HepG2 (cell line): ENCODE results near the gene HOMEZ. TPM values are rescaled to one million over a fixed set of nuclear protein-coding genes. Genes with fewer than 3 reads are reported as not detected.

Experiments used
- EEA1 ChIP-seq: sonication (generic); formaldehyde crosslinking; IDR thresholded peaks from 2 replicates; pipeline ENCODE4 v1.5.1; 2020; ENCODE audit warnings: mild to moderate bottlenecking, missing genetic modification reagents, borderline replicate concordance
- HNRNPUL1 ChIP-seq: fragments of 200-400 bp; formaldehyde crosslinking; IDR thresholded peaks from 2 replicates; pipeline ENCODE4 v1.6.1; 2017; ENCODE audit warnings: low read depth, mild to moderate bottlenecking, low read length, moderate library complexity
- HOXA5 ChIP-seq: sonication (generic); formaldehyde crosslinking; IDR thresholded peaks from 2 replicates; pipeline ENCODE4 v1.4.0; 2020; ENCODE audit warnings: missing genetic modification reagents
- KLF13 ChIP-seq: sonication (generic); formaldehyde crosslinking; IDR thresholded peaks from 2 replicates; pipeline ENCODE4 v1.4.0; 2020; ENCODE audit warnings: mild to moderate bottlenecking, missing genetic modification reagents
- MTA3 ChIP-seq: sonication (generic); formaldehyde crosslinking; IDR thresholded peaks from 2 replicates; pipeline ENCODE4 v1.4.0; 2020; ENCODE audit warnings: missing genetic modification reagents
- NFKB2 ChIP-seq: sonication (generic); formaldehyde crosslinking; IDR thresholded peaks from 2 replicates; pipeline ENCODE4 v1.4.0; 2020; ENCODE audit warnings: missing genetic modification reagents, borderline replicate concordance
- NFYB ChIP-seq: sonication (generic); formaldehyde crosslinking; IDR thresholded peaks from 2 replicates; pipeline ENCODE4 v1.4.0; 2020; ENCODE audit warnings: missing genetic modification reagents
- RBM39 ChIP-seq: fragments of 200-400 bp; formaldehyde crosslinking; IDR thresholded peaks from one replicate; pipeline ENCODE4 v1.6.1; 2018; ENCODE audit warnings: antibody characterized with exemption, mild to moderate bottlenecking, low read depth, low read length; ENCODE audit not compliant: poor library complexity, severe bottlenecking
- SAP130 ChIP-seq: IDR thresholded peaks from 2 replicates; pipeline ENCODE4 v1.6.1; 2016; ENCODE audit warnings: low read depth
- SKI ChIP-seq: fragments of 450-650 bp; IDR thresholded peaks from one replicate; pipeline ENCODE4 v1.6.1; 2018; ENCODE audit warnings: mild to moderate bottlenecking; ENCODE audit not compliant: partially characterized antibody
- SMAD1 ChIP-seq: sonication (generic); formaldehyde crosslinking; IDR thresholded peaks from 2 replicates; pipeline ENCODE4 v1.4.0; 2020; ENCODE audit warnings: missing genetic modification reagents, low read depth, mild to moderate bottlenecking, borderline replicate concordance
- SMARCE1 ChIP-seq: fragments of 450-650 bp; IDR thresholded peaks from 2 replicates; pipeline ENCODE4 v1.6.1; 2017; ENCODE audit warnings: borderline replicate concordance
- SRY ChIP-seq: sonication (generic); formaldehyde crosslinking; IDR thresholded peaks from 2 replicates; pipeline ENCODE4 v1.8.0; 2022; ENCODE audit warnings: mild to moderate bottlenecking, missing genetic modification reagents
- THAP11 ChIP-seq: IDR thresholded peaks from 2 replicates; pipeline ENCODE4 v1.6.1; 2016; ENCODE audit warnings: missing biosample characterization, missing genetic modification reagents
- ZBTB7A ChIP-seq: sonication (generic); formaldehyde crosslinking; IDR thresholded peaks from 2 replicates; pipeline ENCODE4 v1.8.0; 2022; ENCODE audit warnings: mild to moderate bottlenecking, missing genetic modification reagents
- ZFX ChIP-seq: sonication (generic); formaldehyde crosslinking; IDR thresholded peaks from 2 replicates; pipeline ENCODE4 v1.4.0; 2020; ENCODE audit warnings: mild to moderate bottlenecking, low read depth, missing genetic modification reagents, moderate library complexity
- ZNF17 ChIP-seq: sonication (generic); formaldehyde crosslinking; IDR thresholded peaks from 2 replicates; pipeline ENCODE4 v1.5.0; 2020; ENCODE audit warnings: mild to moderate bottlenecking, missing genetic modification reagents
- ZNF451 ChIP-seq: sonication (generic); formaldehyde crosslinking; IDR thresholded peaks from 2 replicates; pipeline ENCODE4 v1.5.0; 2020; ENCODE audit warnings: mild to moderate bottlenecking, missing genetic modification reagents
- ZNF567 ChIP-seq: sonication (generic); formaldehyde crosslinking; IDR thresholded peaks from 2 replicates; pipeline ENCODE4 v1.8.1; 2023; ENCODE audit warnings: mild to moderate bottlenecking, missing genetic modification reagents, borderline replicate concordance
- ZNF615 ChIP-seq: sonication (generic); formaldehyde crosslinking; IDR thresholded peaks from 2 replicates; pipeline ENCODE4 v1.5.0; 2020; ENCODE audit warnings: mild to moderate bottlenecking, missing genetic modification reagents, borderline replicate concordance
- ZNF691 ChIP-seq: sonication (generic); formaldehyde crosslinking; IDR thresholded peaks from 2 replicates; pipeline ENCODE4 v1.4.0; 2020; ENCODE audit warnings: missing genetic modification reagents, low read depth, mild to moderate bottlenecking, borderline replicate concordance
- ZNF703 ChIP-seq: sonication (generic); formaldehyde crosslinking; IDR thresholded peaks from 2 replicates; pipeline ENCODE4 v1.5.1; 2020; ENCODE audit warnings: missing genetic modification reagents, mild to moderate bottlenecking, moderate library complexity, borderline replicate concordance
- ZSCAN12 ChIP-seq: sonication (generic); formaldehyde crosslinking; IDR thresholded peaks from 2 replicates; pipeline ENCODE4 v1.9.0; 2021; ENCODE audit warnings: mild to moderate bottlenecking, missing genetic modification reagents
- polyA plus RNA-seq, 8 experiments: library from polyadenylated mRNA; depleted of rRNA in 3 of 8; stranded (reverse) in 7 of 8; unstranded in 1 of 8; fragments of >200 nt; fragmentation: Illumina TruSeq in 4 of 8; extraction: Trizol in 4 of 8; gene quantifications; 2 replicates each; pipeline versions ENCODE4 v1.2.1 to v1.2.3, GENCODE V29; 2011 to 2016; ENCODE audit warnings: low read depth in 4 of 8, missing spikeins in 1 of 8, mixed read lengths in 1 of 8; ENCODE audit not compliant: insufficient read depth in 1 of 8
- total RNA-seq, 5 experiments: library from RNA; depleted of rRNA; stranded (reverse); fragments of >200 nt; fragmentation: Illumina TruSeq; extraction: Trizol; gene quantifications; 2 replicates each; pipeline ENCODE4 v1.2.3, GENCODE V29; 2016; ENCODE audit warnings: low read depth in 1 of 5
- TF ChIP-seq, protein P1 (sequence below): IDR thresholded peaks from 2 replicates; pipeline ENCODE4 v1.6.1; 2016; ENCODE audit warnings: control low read depth
- TF ChIP-seq, protein P2 (sequence below): sonication (generic); formaldehyde crosslinking; IDR thresholded peaks from 2 replicates; pipeline ENCODE4 v1.4.0; 2020; ENCODE audit warnings: mild to moderate bottlenecking, missing genetic modification reagents

The HOMEZ gene
- total and polyA plus RNA-seq, 2 of the 13 experiments (the other 11 are each of a cell fraction or from before 2014, with no cell fraction given), result 14.5 to 31.8 TPM

GRCh38 chr14:23286020-23286901 is at the start of gene HOMEZ (continued):
- TF ChIP-seq ZNF703 (peak; percentile 30; the same call in 1 of the 2 replicates), SMARCE1 (no peak), HNRNPUL1 (no peak), HOXA5 (CRISPR knock-in tag) (peak; percentile 88), ZNF567 (CRISPR knock-in tag) (peak; percentile 55; the same call in 1 of the 2 replicates), EEA1 (peak; percentile 82; the same call in 1 of the 2 replicates), ZBTB7A (no peak), KLF13 (CRISPR knock-in tag) (peak; percentile 92), RBM39 (peak; percentile 97), NFKB2 (CRISPR knock-in tag) (peak; percentile 86; the same call in 1 of the 2 replicates), ZNF451 (CRISPR knock-in tag) (peak; percentile 51; the same call in 1 of the 2 replicates), SMAD1 (CRISPR knock-in tag) (peak; percentile 25; the same call in 1 of the 2 replicates), ZNF17 (no peak), MTA3 (CRISPR knock-in tag) (no peak; the same call in none of the 2 replicates), ZSCAN12 (no peak), ZNF691 (CRISPR knock-in tag) (peak; percentile 54; the same call in 1 of the 2 replicates), ZFX (CRISPR knock-in tag) (peak; percentile 79), SKI (peak; percentile 68), NFYB (peak; percentile 100), THAP11 (CRISPR knock-in tag) (peak; percentile 83), SRY (CRISPR knock-in tag) (peak; percentile 91), ZNF615 (no peak), SAP130 (CRISPR knock-in tag) (peak; percentile 85)
- TF ChIP-seq, protein P1, sequence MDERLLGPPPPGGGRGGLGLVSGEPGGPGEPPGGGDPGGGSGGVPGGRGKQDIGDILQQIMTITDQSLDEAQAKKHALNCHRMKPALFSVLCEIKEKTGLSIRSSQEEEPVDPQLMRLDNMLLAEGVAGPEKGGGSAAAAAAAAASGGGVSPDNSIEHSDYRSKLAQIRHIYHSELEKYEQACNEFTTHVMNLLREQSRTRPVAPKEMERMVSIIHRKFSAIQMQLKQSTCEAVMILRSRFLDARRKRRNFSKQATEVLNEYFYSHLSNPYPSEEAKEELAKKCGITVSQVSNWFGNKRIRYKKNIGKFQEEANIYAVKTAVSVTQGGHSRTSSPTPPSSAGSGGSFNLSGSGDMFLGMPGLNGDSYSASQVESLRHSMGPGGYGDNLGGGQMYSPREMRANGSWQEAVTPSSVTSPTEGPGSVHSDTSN (CRISPR knock-in tag), result peak; percentile 40; the same call in 1 of the 2 replicates
- TF ChIP-seq, protein P2, sequence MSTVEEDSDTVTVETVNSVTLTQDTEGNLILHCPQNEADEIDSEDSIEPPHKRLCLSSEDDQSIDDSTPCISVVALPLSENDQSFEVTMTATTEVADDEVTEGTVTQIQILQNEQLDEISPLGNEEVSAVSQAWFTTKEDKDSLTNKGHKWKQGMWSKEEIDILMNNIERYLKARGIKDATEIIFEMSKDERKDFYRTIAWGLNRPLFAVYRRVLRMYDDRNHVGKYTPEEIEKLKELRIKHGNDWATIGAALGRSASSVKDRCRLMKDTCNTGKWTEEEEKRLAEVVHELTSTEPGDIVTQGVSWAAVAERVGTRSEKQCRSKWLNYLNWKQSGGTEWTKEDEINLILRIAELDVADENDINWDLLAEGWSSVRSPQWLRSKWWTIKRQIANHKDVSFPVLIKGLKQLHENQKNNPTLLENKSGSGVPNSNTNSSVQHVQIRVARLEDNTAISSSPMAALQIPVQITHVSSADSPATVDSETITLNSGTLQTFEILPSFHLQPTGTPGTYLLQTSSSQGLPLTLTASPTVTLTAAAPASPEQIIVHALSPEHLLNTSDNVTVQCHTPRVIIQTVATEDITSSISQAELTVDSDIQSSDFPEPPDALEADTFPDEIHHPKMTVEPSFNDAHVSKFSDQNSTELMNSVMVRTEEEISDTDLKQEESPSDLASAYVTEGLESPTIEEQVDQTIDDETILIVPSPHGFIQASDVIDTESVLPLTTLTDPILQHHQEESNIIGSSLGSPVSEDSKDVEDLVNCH, result no peak
